Chondrocyte (in vitro differentiated cells): ENCODE data around the gene RMDN3. TPM values are rescaled to one million over a fixed set of nuclear protein-coding genes. Genes with fewer than 3 reads are reported as not detected.

Experiments
- DNase-seq: peaks from one replicate; pipeline ENCODE4 v3.0.0; 2021; ENCODE audit warnings: mixed read lengths, low spot score
- H3K27ac Mint-ChIP-seq: one replicate; pipeline ENCODE4 v1.8.0; 2021; ENCODE audit warnings: mild to moderate bottlenecking, moderate library complexity, mixed read lengths; ENCODE audit not compliant: unreplicated experiment
- H3K27me3 Mint-ChIP-seq: 2 replicates; pipeline ENCODE4 v1.8.0; 2021; ENCODE audit warnings: low read depth, mixed read lengths
- H3K36me3 Mint-ChIP-seq: 2 replicates; pipeline ENCODE4 v1.8.0; 2021; ENCODE audit warnings: low read depth, mixed read lengths
- H3K4me1 Mint-ChIP-seq: 2 replicates; pipeline ENCODE4 v1.8.0; 2021; ENCODE audit warnings: low read depth, mild to moderate bottlenecking, mixed read lengths
- H3K4me3 Mint-ChIP-seq: one replicate; pipeline ENCODE4 v1.8.0; 2021; ENCODE audit warnings: mild to moderate bottlenecking, moderate library complexity, mixed read lengths; ENCODE audit not compliant: unreplicated experiment
- H3K9me3 Mint-ChIP-seq: 2 replicates; pipeline ENCODE4 v1.8.0; 2021; ENCODE audit warnings: low read depth, mixed read lengths
- total RNA-seq: library from RNA; stranded (reverse); gene quantifications from 3 replicates; pipeline ENCODE4 v1.2.1, GENCODE V29; 2021
- TF ChIP-seq, protein P1 (sequence below): fragments of 200-600 bp; sonication (generic); IDR thresholded peaks from 2 replicates; pipeline ENCODE4 v1.5.0; 2021; ENCODE audit warnings: antibody characterized with exemption, mild to moderate bottlenecking, moderate library complexity

The RMDN3 gene
- total RNA-seq, 1 donor from 2014 or later: 30.1 TPM

DNA sequence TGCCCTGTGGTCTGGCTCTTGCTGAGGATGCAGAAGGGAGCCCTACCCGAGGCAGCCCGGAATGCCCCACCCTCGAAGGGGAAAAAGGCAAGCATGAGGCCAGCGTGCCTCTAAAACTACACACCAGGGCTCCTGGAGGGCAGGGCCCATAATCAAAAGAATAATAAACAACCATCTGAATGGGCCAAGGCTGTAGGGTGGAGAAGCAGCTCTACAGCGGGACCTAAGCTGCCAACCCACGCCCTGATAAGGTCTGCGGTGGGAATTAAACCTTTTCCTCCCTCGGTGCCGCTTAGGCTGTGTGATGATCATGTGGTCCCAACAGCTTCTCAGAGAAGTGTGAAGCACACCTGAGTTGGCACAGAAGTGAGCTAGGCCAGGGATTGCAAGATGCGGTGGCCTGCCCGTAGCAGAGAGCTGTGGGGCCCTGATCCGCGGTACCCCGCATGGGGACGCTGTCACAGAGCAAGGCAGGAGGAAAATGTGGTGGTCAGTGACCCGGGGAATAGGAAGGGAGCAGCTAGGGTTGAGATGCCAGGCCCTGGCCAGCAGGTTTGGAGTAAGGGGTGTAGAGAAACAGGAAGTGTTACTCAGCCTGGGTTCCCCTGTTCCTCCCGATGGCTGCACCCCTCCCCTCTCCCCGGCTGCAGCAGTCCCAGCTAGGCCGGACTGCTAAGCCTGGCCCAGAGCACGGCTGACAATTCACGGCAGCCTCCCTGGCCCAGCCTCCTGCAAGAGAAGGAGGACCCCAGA, 13.6 kb upstream of the RMDN3 start:
- Mint-ChIP-seq H3K27me3 (no peaks in the 10 kb centered on the region), H3K4me3 (no peak overlapping the region), H3K36me3 (peaks cover 4% of the 10 kb centered on the region), H3K9me3 (no peaks in the 10 kb centered on the region), H3K27ac (no peak overlapping the region), H3K4me1 (peaks cover 41% of the 10 kb centered on the region)
- DNase-seq: no peak
- TF ChIP-seq, protein P1, sequence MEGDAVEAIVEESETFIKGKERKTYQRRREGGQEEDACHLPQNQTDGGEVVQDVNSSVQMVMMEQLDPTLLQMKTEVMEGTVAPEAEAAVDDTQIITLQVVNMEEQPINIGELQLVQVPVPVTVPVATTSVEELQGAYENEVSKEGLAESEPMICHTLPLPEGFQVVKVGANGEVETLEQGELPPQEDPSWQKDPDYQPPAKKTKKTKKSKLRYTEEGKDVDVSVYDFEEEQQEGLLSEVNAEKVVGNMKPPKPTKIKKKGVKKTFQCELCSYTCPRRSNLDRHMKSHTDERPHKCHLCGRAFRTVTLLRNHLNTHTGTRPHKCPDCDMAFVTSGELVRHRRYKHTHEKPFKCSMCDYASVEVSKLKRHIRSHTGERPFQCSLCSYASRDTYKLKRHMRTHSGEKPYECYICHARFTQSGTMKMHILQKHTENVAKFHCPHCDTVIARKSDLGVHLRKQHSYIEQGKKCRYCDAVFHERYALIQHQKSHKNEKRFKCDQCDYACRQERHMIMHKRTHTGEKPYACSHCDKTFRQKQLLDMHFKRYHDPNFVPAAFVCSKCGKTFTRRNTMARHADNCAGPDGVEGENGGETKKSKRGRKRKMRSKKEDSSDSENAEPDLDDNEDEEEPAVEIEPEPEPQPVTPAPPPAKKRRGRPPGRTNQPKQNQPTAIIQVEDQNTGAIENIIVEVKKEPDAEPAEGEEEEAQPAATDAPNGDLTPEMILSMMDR: no peak

DNA sequence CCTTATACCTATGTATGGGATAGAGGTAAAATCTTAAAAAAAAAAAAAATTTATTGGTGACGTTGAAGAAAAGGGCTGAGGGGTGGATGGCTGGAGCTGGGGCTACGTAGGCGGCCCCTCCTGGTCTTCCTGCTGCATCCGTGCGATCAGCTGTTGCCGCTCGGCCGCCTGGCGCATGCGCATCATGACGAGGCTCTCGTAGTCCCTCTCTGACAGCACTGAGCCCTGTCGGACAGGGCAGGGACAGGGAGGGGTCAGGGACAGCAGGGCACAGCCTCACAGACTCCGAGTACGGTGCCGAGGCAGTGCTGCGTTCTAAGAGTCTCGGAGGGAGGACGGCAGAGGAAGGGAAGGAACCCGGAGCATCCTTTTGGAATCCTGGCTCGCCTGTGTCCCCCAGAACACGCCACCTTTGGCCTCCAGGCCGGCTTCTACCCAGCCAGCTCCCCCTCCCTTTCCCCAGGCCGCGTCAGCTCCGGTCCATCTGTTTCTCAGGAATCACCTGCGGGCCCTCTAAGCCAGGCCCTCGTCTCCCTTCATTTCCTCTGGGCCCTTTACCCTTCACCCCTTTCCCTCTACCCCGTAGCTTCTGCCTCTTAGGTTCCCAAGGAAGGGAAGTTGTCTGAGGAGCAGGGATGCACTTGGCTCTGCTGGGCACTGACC, 12.9 kb upstream of the RMDN3 start:
- Mint-ChIP-seq H3K9me3 (no peaks in the 10 kb centered on the region), H3K4me3 (no peak overlapping the region), H3K36me3 (peaks cover 4% of the 10 kb centered on the region), H3K4me1 (peaks cover 49% of the 10 kb centered on the region), H3K27me3 (no peaks in the 10 kb centered on the region), H3K27ac (no peak overlapping the region)
- TF ChIP-seq, protein P1: no peak
- DNase-seq: no peak

DNA sequence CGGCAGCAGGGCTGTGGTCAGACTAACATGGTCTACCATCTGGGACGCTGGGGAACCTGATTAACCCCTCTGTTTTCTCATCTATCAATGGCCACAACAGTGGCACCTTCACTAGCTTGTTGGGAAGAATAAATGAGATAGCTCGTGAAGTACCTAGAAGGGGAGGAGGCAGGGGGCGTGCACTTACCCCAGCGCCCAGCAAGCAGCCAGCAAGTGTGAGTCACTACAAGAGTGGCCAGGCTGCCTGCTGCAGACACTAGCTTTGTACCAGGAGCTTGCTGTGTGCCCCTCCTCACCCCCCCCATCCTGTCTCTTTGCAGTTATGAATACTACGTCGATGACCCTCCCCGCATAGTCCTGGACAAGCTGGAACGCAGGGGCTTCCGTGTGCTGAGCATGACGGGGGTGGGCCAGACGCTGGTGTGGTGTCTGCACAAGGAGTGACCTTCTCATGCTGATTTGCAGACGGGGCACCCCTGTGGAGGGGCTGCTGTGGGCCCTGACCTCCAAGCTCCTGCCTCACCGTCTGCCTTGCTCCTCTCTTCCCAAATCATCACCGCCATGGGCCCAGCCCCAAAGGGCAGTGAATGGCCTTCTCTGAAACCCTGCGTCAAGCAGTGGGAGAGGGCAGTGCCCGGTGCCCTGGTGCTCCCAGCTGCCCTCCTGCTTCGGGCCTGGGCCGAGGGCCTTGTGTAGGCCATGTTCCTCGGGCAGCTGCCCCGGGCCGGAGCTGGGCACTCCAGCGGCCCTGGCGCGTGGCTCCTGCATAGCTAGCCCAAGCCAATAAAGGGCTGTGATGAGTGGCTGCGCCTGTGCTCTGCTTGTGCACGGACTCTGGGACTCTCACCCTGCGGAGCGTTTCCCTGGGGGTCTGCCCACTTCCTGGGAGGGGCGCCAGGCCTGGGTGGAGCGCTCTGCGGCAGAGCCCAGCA, 12.1 kb upstream of the RMDN3 start:
- TF ChIP-seq, protein P1: no peak
- no peak for DNase-seq
- Mint-ChIP-seq H3K27me3 (no peaks in the 10 kb centered on the region), H3K4me1 (peaks cover 49% of the 10 kb centered on the region), H3K36me3 (peaks cover 2% of the 10 kb centered on the region), H3K4me3 (no peak overlapping the region), H3K27ac (no peak overlapping the region), H3K9me3 (no peaks in the 10 kb centered on the region)

DNA sequence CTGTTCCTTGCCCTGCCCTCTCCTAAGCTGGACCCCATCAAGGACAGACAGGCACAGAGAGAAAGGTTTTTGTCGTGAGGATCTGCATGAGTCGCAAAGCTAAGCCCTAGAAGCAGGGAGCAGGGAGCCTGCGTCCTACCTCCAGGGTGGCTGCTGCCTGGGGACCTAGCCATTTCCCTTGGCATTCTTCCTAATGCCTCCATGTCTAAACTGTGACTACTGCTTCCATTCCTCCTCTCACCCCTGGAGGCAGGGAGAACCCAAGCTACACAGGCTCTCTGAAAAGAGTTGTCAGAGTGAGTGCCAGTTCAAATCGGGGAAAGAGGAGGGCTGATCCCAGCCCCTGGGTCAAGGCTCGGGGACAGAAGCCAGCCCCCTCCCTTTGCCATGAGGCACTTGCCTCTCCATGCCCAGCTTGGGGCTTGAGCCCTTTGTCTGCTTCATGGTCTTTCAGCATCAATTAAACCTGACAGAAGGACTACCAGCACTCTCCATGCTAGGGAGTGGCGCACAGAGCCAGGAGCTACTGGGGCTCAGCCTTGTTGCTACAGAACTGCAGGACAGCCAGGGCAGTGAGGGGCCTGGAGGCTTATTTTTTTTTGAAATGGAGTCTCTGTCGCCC, 11.3 kb upstream of the RMDN3 start:
- TF ChIP-seq, protein P1: no peak
- Mint-ChIP-seq H3K4me3 (no peak overlapping the region), H3K27me3 (no peaks in the 10 kb centered on the region), H3K27ac (peak overlapping the region; percentile 49), H3K4me1 (peaks cover 49% of the 10 kb centered on the region), H3K36me3 (no peaks in the 10 kb centered on the region), H3K9me3 (no peaks in the 10 kb centered on the region)
- DNase-seq: no peak
